NCI-H82 treated with DMSO at 0.1 percent for 48 hours (cell line): ENCODE results near the gene PPP2R3B.
"Not testable (repeated sequence)": the region's sequence is repeated elsewhere in the genome, so short reads cannot be mapped to it uniquely, and the experiment has no call there.

ENCODE experiments used
- DNase-seq: peaks from one replicate; lab custom pipeline; 2025; ENCODE audit not compliant: unreplicated experiment; lab: John Stamatoyannopoulos, UW

Gene PPP2R3B

GRCh38 chrX:386768-387575 is at the start of gene PPP2R3B:
PPP2R3B (minus strand) TSS chrX:386907; CDS start chrX:386691, 216 bp downstream.
- DNase-seq = no peak

- no peak for DNase-seq
These were observed 48.9 kb upstream of the PPP2R3B start for GRCh38 chrX:435536-436122.

GRCh38 chrX:434946-435345 is 48.2 kb upstream of the PPP2R3B start:
- no peak for DNase-seq

- DNase-seq = no peak
These were observed 47.1 kb upstream of the PPP2R3B start for GRCh38 chrX:433771-434170.

- not testable (repeated sequence) for DNase-seq
These were observed 46.0 kb upstream of the PPP2R3B start for GRCh38 chrX:432666-433065.

GRCh38 chrX:431492-432111 is 44.9 kb upstream of the PPP2R3B start:
- no peak for DNase-seq

- no peak for DNase-seq
These were observed 44.3 kb upstream of the PPP2R3B start for GRCh38 chrX:431056-431455.

GRCh38 chrX:429266-429825 is 42.6 kb upstream of the PPP2R3B start:
- DNase-seq = no peak

GRCh38 chrX:427812-428725 is 41.4 kb upstream of the PPP2R3B start:
- no peak for DNase-seq

- no peak for DNase-seq
These were observed 40.2 kb upstream of the PPP2R3B start for GRCh38 chrX:426881-427280.

GRCh38 chrX:425056-425455 is 38.3 kb upstream of the PPP2R3B start:
- no peak for DNase-seq

GRCh38 chrX:421646-422391 is 35.1 kb upstream of the PPP2R3B start:
- no peak for DNase-seq

GRCh38 chrX:420496-421223 is 34.0 kb upstream of the PPP2R3B start:
- DNase-seq = no peak

GRCh38 chrX:418927-419729 is 32.4 kb upstream of the PPP2R3B start:
- DNase-seq = no peak

- not testable (repeated sequence) for DNase-seq
These were observed 28.8 kb upstream of the PPP2R3B start for GRCh38 chrX:415498-415897.

- no peak for DNase-seq
These were observed 26.9 kb upstream of the PPP2R3B start for GRCh38 chrX:413322-414201.

GRCh38 chrX:410296-410695 is 23.6 kb upstream of the PPP2R3B start:
- no peak for DNase-seq

GRCh38 chrX:405149-405548 is 18.4 kb upstream of the PPP2R3B start:
- no peak for DNase-seq
